Pancreas (tissue), 10 donors: ENCODE measurements around the gene ARMC6. TPM values are rescaled to one million over a fixed set of nuclear protein-coding genes. Genes with fewer than 3 reads are reported as not detected.
A peak's percentile ranks its signal among the peaks of the same experiment; 100 is the strongest.

Experiments used
- ATAC-seq, 4 donors: fragments of 200-7000 bp; cut with Tn5 transposase; one replicate each; pipeline versions ENCODE4 v1.8.0 to v1.9.1; 2020; ENCODE audit warnings: mild to moderate bottlenecking in 4 of 4, moderate library complexity in 4 of 4
- DNase-seq, 6 donors: peaks; one replicate each; pipeline ENCODE4 v3.0.0-alpha.2; 2020
- FAIRE-seq: peaks from 2 replicates; lab custom pipeline; 2012; peaks lifted over from hg19 to GRCh38; lab: Jason Lieb, UNC
- H3K27ac ChIP-seq, 4 donors: fragments of 200-600 bp; sonication (generic); 1 replicate in 3 of 4; 2 replicates in 1 of 4; pipeline versions ENCODE4 v1.5.0 to v1.8.0; 2020
- H3K27me3 ChIP-seq, 4 donors: fragments of 200-600 bp; one replicate each; pipeline ENCODE4 v1.8.0; 2021
- H3K36me3 ChIP-seq, 3 donors: fragments of 200-600 bp; sonication (generic) in 1 of 3; one replicate each; pipeline versions ENCODE4 v1.5.0 to v1.8.0; 2020 to 2021
- H3K4me1 ChIP-seq, 3 donors: fragments of 200-600 bp; one replicate each; pipeline ENCODE4 v1.8.0; 2021
- H3K4me3 ChIP-seq, 4 donors: fragments of 200-600 bp; sonication (generic) in 2 of 4; one replicate each; pipeline versions ENCODE4 v1.5.0 to v1.8.0; 2020 to 2021
- H3K9me3 ChIP-seq, 4 donors: fragments of 200-600 bp; one replicate each; pipeline ENCODE4 v1.8.0; 2021
- WGBS, 2 donors: extraction: QIAGEN DNeasy Blood & Tissue Kit; methylation state at CpG; one replicate each; pipeline ENCODE4 v1.1.7; 2013; 5-methylcytosine and 5-hydroxymethylcytosine counted together
- intact Hi-C, 3 donors: fragments of 100-400 bp; cut with DNase I; formaldehyde crosslinking; loops; one replicate each; pipeline versions ENCODE4 v1.11.1 to v1.14.2; 2022
- polyA plus RNA-seq, 2 donors: library from polyadenylated mRNA; stranded (reverse); fragments of 200-250 nt; gene quantifications; one replicate each; pipeline ENCODE4 v1.2.3, GENCODE V29; 2013
- total RNA-seq, 6 donors: library from RNA; stranded (reverse); fragmentation: NEBNext Ultra II Directional in 4 of 6; extraction: Animal tissue kit (Norgen Biotek cat#: 25700) in 4 of 6; gene quantifications; one replicate each; pipeline versions ENCODE4 v1.2.1 to v1.2.4, GENCODE V29; 2021 to 2023
- TF ChIP-seq, protein P1 (sequence below), 4 donors: fragments of 200-600 bp; sonication (generic) in 3 of 4; IDR thresholded peaks; one replicate each; pipeline versions ENCODE4 v1.5.0 to v1.8.0; 2021; ENCODE audit warnings: antibody characterized with exemption in 4 of 4
- donor health status: healthy with polysubstance abuse.
- donor health status: DM: no; HTN: no; CAD: no; lungs with moderate emphysema.
- donor health status: DM: no; HTN: no; CAD: no.
- donor health status: control.
- donor health status: control.
- donor health status: Bipolar disorder and iron deficiency.
- donor health status: DM: yes; HTN: yes; CAD: no.
- donor health status: DM: no; HTN: no; CAD: no.
- donor health status: DM: no; HTN: no; CAD: no.
- donor health status: DM: yes; HTN: yes; CAD: no.

Gene ARMC6
- total and polyA plus RNA-seq, 8 donors, result 3.1 to 18.3 (median 7.9) TPM

DNA sequence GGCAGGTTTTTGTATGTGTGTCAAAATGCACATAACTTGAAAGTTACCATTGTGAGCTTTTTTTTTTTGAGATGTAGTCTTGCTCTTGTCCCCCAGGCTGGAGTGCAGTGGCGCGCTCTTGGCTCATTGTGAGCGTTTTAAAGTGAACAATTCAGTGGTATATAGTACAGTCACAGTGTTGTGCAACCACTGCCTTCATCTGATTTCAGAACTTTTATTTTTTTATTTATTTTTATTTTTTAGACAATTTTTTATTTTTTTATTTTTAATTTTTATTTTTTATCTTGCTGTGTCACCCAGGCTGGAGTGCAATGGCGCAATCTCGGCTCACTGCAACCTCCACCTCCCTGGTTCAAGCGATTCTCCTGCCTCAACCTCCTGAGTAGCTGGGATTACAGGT is 45.4 kb downstream of the ARMC6 start:
- no peak overlapping the region for H3K27ac ChIP-seq
- no peaks in the 10 kb centered on the region for H3K4me1 ChIP-seq
- H3K36me3 ChIP-seq, result no peaks in the 10 kb centered on the region
- intact Hi-C loops, result no loop called here
- FAIRE-seq, result no peak
- 96 to 97% methylated on average over 6 of the region's 6 CpGs for WGBS, 2 donors
- DNase-seq, result no peak
- ATAC-seq, result no peak
- H3K4me3 ChIP-seq, result no peak overlapping the region
- H3K9me3 ChIP-seq, result no peaks in the 10 kb centered on the region
- H3K27me3 ChIP-seq, result no peaks in the 10 kb centered on the region
- TF ChIP-seq, protein P1, sequence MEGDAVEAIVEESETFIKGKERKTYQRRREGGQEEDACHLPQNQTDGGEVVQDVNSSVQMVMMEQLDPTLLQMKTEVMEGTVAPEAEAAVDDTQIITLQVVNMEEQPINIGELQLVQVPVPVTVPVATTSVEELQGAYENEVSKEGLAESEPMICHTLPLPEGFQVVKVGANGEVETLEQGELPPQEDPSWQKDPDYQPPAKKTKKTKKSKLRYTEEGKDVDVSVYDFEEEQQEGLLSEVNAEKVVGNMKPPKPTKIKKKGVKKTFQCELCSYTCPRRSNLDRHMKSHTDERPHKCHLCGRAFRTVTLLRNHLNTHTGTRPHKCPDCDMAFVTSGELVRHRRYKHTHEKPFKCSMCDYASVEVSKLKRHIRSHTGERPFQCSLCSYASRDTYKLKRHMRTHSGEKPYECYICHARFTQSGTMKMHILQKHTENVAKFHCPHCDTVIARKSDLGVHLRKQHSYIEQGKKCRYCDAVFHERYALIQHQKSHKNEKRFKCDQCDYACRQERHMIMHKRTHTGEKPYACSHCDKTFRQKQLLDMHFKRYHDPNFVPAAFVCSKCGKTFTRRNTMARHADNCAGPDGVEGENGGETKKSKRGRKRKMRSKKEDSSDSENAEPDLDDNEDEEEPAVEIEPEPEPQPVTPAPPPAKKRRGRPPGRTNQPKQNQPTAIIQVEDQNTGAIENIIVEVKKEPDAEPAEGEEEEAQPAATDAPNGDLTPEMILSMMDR (IDR thresholded peaks at IDR 0.05), result no peak

DNA sequence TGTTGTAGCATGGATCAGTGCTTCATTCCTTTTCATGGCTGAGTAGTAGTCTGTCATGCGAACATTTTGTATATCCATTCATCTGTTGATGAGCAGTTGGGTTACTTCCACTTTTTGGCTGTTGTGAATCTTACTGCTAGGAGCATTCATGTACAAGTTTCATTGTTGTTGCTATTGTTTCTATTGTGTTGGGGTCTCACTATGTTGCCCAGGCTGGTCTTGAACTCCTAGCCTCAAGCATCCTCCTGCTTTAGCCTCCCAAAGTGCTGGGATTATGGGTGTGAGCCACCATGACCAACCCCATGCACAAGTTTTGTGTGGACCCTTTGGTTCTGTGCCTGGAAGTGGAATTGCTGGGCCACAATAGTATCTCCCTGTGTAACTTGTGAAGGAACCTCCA is 46.2 kb downstream of the ARMC6 start:
- Histone ChIP-seq H3K4me1 (no peaks in the 10 kb centered on the region), H3K36me3 (no peaks in the 10 kb centered on the region), H3K4me3 (no peak overlapping the region), H3K9me3 (no peaks in the 10 kb centered on the region), H3K27me3 (no peaks in the 10 kb centered on the region), H3K27ac (no peak overlapping the region)
- TF ChIP-seq, protein P1 (IDR thresholded peaks at IDR 0.05), result no peak
- FAIRE-seq (no peak), DNase-seq (no peak), ATAC-seq (no peak)
- WGBS, 2 donors, result 100% methylated on average over 1 of the region's 1 CpG
- intact Hi-C loops, result no loop called here

DNA sequence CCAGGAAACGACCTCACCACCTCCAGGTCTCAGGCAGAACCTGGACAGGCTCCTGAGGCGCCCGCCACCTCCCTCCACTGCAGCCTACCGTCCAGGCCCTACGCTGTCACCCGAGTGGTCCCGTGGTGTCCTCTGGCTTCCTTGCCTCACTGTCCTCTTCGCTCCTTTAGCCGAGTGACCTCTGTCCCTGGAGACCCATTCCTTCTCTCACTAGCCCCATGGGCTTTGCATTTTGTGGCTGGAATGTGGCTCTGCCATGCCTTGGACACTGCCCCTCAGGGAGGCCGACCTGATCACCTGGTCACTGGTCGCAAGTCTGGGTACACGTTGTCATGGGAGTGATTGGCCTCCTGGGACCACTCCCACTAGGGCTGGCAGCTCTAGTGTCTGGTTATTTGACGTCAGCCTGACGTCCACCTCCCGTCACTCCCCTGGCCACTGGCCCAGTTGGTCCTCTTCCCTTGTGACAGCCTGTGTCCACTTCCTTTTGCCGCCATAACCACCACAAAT is 48.3 kb downstream of the ARMC6 start:
- WGBS, 2 donors, result 78% methylated on average over 16 of the region's 16 CpGs
- H3K4me1 ChIP-seq, result no peaks in the 10 kb centered on the region

DNA sequence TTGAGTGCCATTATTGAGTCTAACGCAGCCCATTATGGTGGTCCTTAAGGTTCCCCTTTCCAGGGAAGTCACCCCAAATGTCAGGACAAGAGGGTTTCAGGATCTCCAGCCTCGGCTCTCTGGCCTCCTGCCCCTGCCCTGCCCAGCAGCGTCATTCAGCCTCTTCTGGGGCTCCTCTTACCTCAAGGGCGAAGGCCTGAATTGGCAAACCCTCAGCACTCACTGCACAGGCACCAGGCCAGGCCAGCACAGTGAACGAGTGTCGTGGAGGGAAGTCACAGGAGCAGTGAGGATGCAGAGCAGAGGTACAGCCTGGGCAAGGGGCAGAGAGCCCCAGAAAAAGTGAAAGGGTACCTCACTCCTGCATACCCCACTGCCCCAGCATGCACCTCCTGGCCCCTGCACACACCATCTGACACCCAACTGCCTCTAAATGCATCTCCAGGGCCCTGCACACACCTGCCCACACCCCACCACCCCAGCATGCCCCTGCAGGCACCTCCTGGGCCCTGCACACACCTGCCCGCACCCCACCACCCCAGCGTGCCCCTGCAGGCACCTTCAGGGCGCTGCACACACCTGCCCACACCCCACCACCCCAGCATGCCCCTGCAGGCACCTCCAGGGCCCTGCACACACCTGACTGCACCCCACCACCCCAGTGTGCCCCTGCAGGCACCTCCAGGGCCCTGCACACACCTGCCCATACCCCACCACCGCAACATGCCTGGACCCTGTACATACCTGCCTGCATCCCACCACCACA is 50.2 kb downstream of the ARMC6 start:
- FAIRE-seq (no peak), ATAC-seq (no peak), DNase-seq (no peak)
- no peaks in the 10 kb centered on the region for H3K36me3 ChIP-seq
- 86 to 87% methylated on average over 10 of the region's 10 CpGs for WGBS, 2 donors
- intact Hi-C loops, result no loop called here
- H3K4me3 ChIP-seq, result no peak overlapping the region
- no peaks in the 10 kb centered on the region for H3K9me3 ChIP-seq
- no peaks in the 10 kb centered on the region for H3K27me3 ChIP-seq
- H3K27ac ChIP-seq, result no peak overlapping the region
- no peaks in the 10 kb centered on the region for H3K4me1 ChIP-seq
- TF ChIP-seq, protein P1 (IDR thresholded peaks at IDR 0.05), result no peak

More for the DNA sequence above, 48.3 kb downstream of the ARMC6 start:
- intact Hi-C loops, result no loop called here
- Histone ChIP-seq H3K27me3 (no peaks in the 10 kb centered on the region), H3K27ac (no peak overlapping the region), H3K4me3 (no peak overlapping the region), H3K9me3 (no peaks in the 10 kb centered on the region), H3K36me3 (no peaks in the 10 kb centered on the region)
- DNase-seq, result no peak
- FAIRE-seq, result no peak
- TF ChIP-seq, protein P1 (IDR thresholded peaks at IDR 0.05), result no peak
- peak in 1 of 4 donors; percentile 11 for ATAC-seq

DNA sequence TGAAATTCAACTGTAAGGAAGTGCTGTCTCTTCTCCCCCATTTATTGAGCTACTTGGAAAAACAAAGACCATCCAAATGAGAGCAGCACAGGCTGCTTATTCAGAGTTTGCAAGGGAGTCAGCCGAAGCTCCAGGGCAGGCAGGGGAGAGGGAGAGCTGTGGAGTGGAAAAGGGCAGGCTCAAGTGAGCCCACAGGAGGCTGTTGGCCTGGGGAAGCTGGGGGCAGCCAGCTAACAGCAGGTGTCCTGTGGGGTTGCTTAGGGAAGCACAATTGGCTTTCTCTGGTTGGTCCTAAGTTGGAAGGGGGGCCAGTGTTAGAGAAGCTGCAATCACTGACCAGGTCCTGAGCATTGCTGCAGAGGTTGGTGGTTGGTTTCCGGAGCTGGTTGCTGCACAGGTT is 54.3 kb downstream of the ARMC6 start:
- DNase-seq (no peak), FAIRE-seq (no peak), ATAC-seq (no peak)
- Histone ChIP-seq H3K36me3 (no peaks in the 10 kb centered on the region), H3K4me3 (no peak overlapping the region), H3K9me3 (no peaks in the 10 kb centered on the region), H3K4me1 (no peaks in the 10 kb centered on the region), H3K27ac (no peak overlapping the region), H3K27me3 (no peaks in the 10 kb centered on the region)
- intact Hi-C loops, result no loop called here
- TF ChIP-seq, protein P1 (IDR thresholded peaks at IDR 0.05), result no peak
- 80 to 86% methylated on average over 2 of the region's 2 CpGs for WGBS, 2 donors
